Measurements from ENCODE around the gene MYOZ3. TPM values are rescaled to one million over a fixed set of nuclear protein-coding genes. Genes with fewer than 3 reads are reported as not detected.
A peak's percentile ranks its signal among the peaks of the same experiment; 100 is the strongest.

MYOZ3 gene
- total RNA-seq, 6 donors from 2014 or later: 0.61 to 2.8 (median 0.89) TPM; not detected in 1

GRCh38 chr5:150619359-150620230 lies 41.5 kb upstream of the MYOZ3 start:
- H3K4me1 ChIP-seq: peaks cover 53 to 74% (median 67%) of the 10 kb centered on the region in 4 donors
- no peak for TF ChIP-seq POLR2A (IDR thresholded peaks at IDR 0.05)
- TF ChIP-seq POLR2AphosphoS5 (IDR thresholded peaks at IDR 0.05): peak; percentile 28 to 65
- no peak for TF ChIP-seq CTCF (IDR thresholded peaks at IDR 0.05)
- peak in 2 of 4 donors; percentile 36 to 49 for TF ChIP-seq EP300 (IDR thresholded peaks at IDR 0.05)
- H3K36me3 ChIP-seq: no peaks in the 10 kb centered on the region
- no peak overlapping the region for H3K4me3 ChIP-seq
- H3K9me3 ChIP-seq: no peaks in the 10 kb centered on the region
- DNase-seq (peak in 1 of 2 donors; percentile 81), ATAC-seq (ENCODE audit: low FRiP score in 2 of 2) (peak; percentile 63 to 68)
- peak overlapping the region; percentile 62 to 82 (median 71) for H3K27ac ChIP-seq
- WGBS, 2 donors: 37 to 53% methylated on average over 9 to 24 of the region's 24 CpGs
- no peaks in the 10 kb centered on the region for H3K27me3 ChIP-seq

- 79 to 80% methylated on average over 5 of the region's 5 CpGs for WGBS, 2 donors
- DNase-seq: no peak
- H3K4me1 ChIP-seq: peaks cover 48 to 71% (median 55%) of the 10 kb centered on the region in 4 donors
- TF ChIP-seq EP300 (IDR thresholded peaks at IDR 0.05): no peak
- no peak for TF ChIP-seq POLR2AphosphoS5 (IDR thresholded peaks at IDR 0.05)
- ATAC-seq (ENCODE audit: low FRiP score in 2 of 2): no peak
- H3K36me3 ChIP-seq: no peaks in the 10 kb centered on the region
- no peaks in the 10 kb centered on the region for H3K27me3 ChIP-seq
- H3K27ac ChIP-seq: peak overlapping the region in 2 of 4 donors; percentile 33 to 55
- H3K9me3 ChIP-seq: no peaks in the 10 kb centered on the region
- no peak overlapping the region for H3K4me3 ChIP-seq
Observed at GRCh38 chr5:150621301-150621700, 39.8 kb upstream of the MYOZ3 start.

- H3K9me3 ChIP-seq: no peaks in the 10 kb centered on the region
- 94% methylated on average over 2 of the region's 2 CpGs; no CpG with 5 or more reads in 1 of the 2 donors for WGBS, 2 donors
- DNase-seq: no peak
Observed at GRCh38 chr5:150622157-150622556, 38.9 kb upstream of the MYOZ3 start.

GRCh38 chr5:150623152-150623877 lies 37.7 kb upstream of the MYOZ3 start:
- DNase-seq: no peak
- Histone ChIP-seq H3K4me3 (no peak overlapping the region), H3K27me3 (no peaks in the 10 kb centered on the region), H3K4me1 (peaks cover 53 to 68% (median 57%) of the 10 kb centered on the region in 4 donors), H3K36me3 (no peaks in the 10 kb centered on the region), H3K9me3 (no peaks in the 10 kb centered on the region), H3K27ac (peak overlapping the region; percentile 90 to 96 (median 94))
- TF ChIP-seq POLR2AphosphoS5 (IDR thresholded peaks at IDR 0.05): no peak
- no peak for TF ChIP-seq POLR2A (IDR thresholded peaks at IDR 0.05)
- no peak for TF ChIP-seq EP300 (IDR thresholded peaks at IDR 0.05)
- TF ChIP-seq CTCF (IDR thresholded peaks at IDR 0.05): no peak
- WGBS, 2 donors: 41 to 48% methylated on average over 6 to 7 of the region's 7 CpGs
- ATAC-seq (ENCODE audit: low FRiP score in 2 of 2): no peak

More at GRCh38 chr5:150622157-150622556, 38.9 kb upstream of the MYOZ3 start:
- no peaks in the 10 kb centered on the region for H3K36me3 ChIP-seq
- H3K27ac ChIP-seq: peak overlapping the region in 2 of 4 donors; percentile 33 to 45
- TF ChIP-seq POLR2A (IDR thresholded peaks at IDR 0.05) (no peak), CTCF (IDR thresholded peaks at IDR 0.05) (no peak), EP300 (IDR thresholded peaks at IDR 0.05) (no peak), POLR2AphosphoS5 (IDR thresholded peaks at IDR 0.05) (no peak)
- H3K27me3 ChIP-seq: no peaks in the 10 kb centered on the region
- no peak overlapping the region for H3K4me3 ChIP-seq
- no peak for ATAC-seq (ENCODE audit: low FRiP score in 2 of 2)
- peaks cover 48 to 71% (median 56%) of the 10 kb centered on the region in 4 donors for H3K4me1 ChIP-seq

- peaks cover 52 to 68% (median 56%) of the 10 kb centered on the region in 4 donors for H3K4me1 ChIP-seq
- ATAC-seq (ENCODE audit: low FRiP score in 2 of 2) (no peak), DNase-seq (no peak)
- TF ChIP-seq POLR2AphosphoS5 (IDR thresholded peaks at IDR 0.05) (no peak), POLR2A (IDR thresholded peaks at IDR 0.05) (no peak), CTCF (IDR thresholded peaks at IDR 0.05) (no peak), EP300 (IDR thresholded peaks at IDR 0.05) (no peak)
- H3K9me3 ChIP-seq: no peaks in the 10 kb centered on the region
- no peaks in the 10 kb centered on the region for H3K27me3 ChIP-seq
- H3K36me3 ChIP-seq: no peaks in the 10 kb centered on the region
- H3K27ac ChIP-seq: peak overlapping the region; percentile 90 to 96 (median 94)
- peak overlapping the region in 2 of 4 donors; percentile 77 to 94 for H3K4me3 ChIP-seq
- 61 to 71% methylated on average over 5 of the region's 5 CpGs for WGBS, 2 donors
Observed at GRCh38 chr5:150623878-150624216, 37.2 kb upstream of the MYOZ3 start.
